ENCODE measurements around the gene NXNL1. TPM values are rescaled to one million over a fixed set of nuclear protein-coding genes. Genes with fewer than 3 reads are reported as not detected.
A peak's percentile ranks its signal among the peaks of the same experiment; 100 is the strongest.
"Not testable (repeated sequence)": the region's sequence is repeated elsewhere in the genome, so short reads cannot be mapped to it uniquely, and the experiment has no call there.

The NXNL1 gene
- total and polyA plus RNA-seq, 2 of the 8 experiments (the other 6 are each of a cell fraction or from before 2014, with no cell fraction given): not detected

DNA sequence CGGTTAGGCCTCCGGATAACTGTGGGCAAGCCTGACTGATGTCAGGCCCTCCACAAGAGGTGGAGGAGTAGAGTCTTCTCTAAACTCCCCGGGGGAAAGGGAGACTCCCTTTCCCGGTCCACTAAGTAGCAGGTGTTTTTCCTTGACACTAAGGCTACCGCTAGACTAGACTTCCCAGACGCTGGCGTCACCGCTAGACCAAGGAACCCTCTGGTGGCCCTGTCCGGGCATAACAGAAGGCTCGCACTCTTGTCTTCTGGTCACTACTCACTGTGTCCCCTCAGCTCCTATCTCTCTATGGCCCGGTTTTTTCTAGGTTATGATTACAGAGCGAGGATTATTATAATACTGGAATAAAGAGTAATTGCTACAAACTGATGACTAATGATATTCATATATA, 38.3 kb upstream of the NXNL1 start:
- not testable (repeated sequence) for FAIRE-seq; H3K79me1 ChIP-seq (ENCODE audit: low read depth, low read length); H3K4me1 ChIP-seq (replicated peaks in 1 of 4; ENCODE audit: control insufficient read depth in 3 of 4, insufficient read depth in 4 of 4, low read length in 3 of 4); H2BK15ac ChIP-seq (ENCODE audit: low read length); H2AK5ac ChIP-seq (ENCODE audit: low read depth, low read length); H4K5ac ChIP-seq (ENCODE audit: insufficient read length, low read depth, low read length); H3K4me3 ChIP-seq (ENCODE audit: extremely low read depth in 1 of 4, insufficient read depth in 2 of 4, low read depth in 3 of 4, low read length in 4 of 4); DNase-seq (ENCODE audit: low read depth in 1 of 2, low spot score in 2 of 2); H3K56ac ChIP-seq (replicated peaks; ENCODE audit: insufficient read length, low read depth, low read length); H3K9me3 ChIP-seq (ENCODE audit: insufficient read depth in 2 of 2, low read depth in 1 of 2, low read length in 1 of 2); H4K91ac ChIP-seq (replicated peaks; ENCODE audit: insufficient read length, low read length); H2BK20ac ChIP-seq (ENCODE audit: low read length); H2AFZ ChIP-seq (ENCODE audit: low read length); H3K18ac ChIP-seq (ENCODE audit: extremely low read depth, low read length); H4K8ac ChIP-seq (ENCODE audit: extremely low read depth, insufficient read depth, low read length); H3K27me3 ChIP-seq (replicated peaks in 1 of 4; ENCODE audit: control insufficient read depth in 3 of 4, extremely low read depth in 1 of 4, insufficient read depth in 3 of 4, low read length in 3 of 4); H3K79me2 ChIP-seq (ENCODE audit: control insufficient read depth in 1 of 2, insufficient read depth in 2 of 2, low read length in 2 of 2); H2BK120ac ChIP-seq (replicated peaks; ENCODE audit: low read depth, low read length); H4K20me1 ChIP-seq (replicated peaks in 1 of 2; ENCODE audit: control insufficient read depth in 1 of 2, insufficient read depth in 2 of 2, low read length in 2 of 2); H3K27ac ChIP-seq (ENCODE audit: low read depth, low read length); H3K14ac ChIP-seq (ENCODE audit: insufficient read length); H3K4ac ChIP-seq (replicated peaks; ENCODE audit: insufficient read length, low read depth, low read length); H3K4me2 ChIP-seq (ENCODE audit: insufficient read depth in 1 of 2, low read depth in 2 of 2, low read length in 2 of 2); H3K9ac ChIP-seq (replicated peaks in 1 of 4; ENCODE audit: extremely low read depth in 1 of 4, low read depth in 3 of 4, low read length in 3 of 4); H2BK12ac ChIP-seq (ENCODE audit: low read depth, low read length); H2BK5ac ChIP-seq (ENCODE audit: low read depth, low read length); H3K23ac ChIP-seq (ENCODE audit: insufficient read length); H3K36me3 ChIP-seq (ENCODE audit: control insufficient read depth in 2 of 4, insufficient read depth in 4 of 4, low read length in 3 of 4); H3K23me2 ChIP-seq (ENCODE audit: low read depth, low read length)
- WGBS, 2 experiments (ENCODE audit: extremely low coverage in 1 of 2, insufficient coverage in 1 of 2, insufficient read length in 1 of 2, insufficient replicate concordance in 2 of 2, low coverage in 1 of 2, low lambda C conversion rate in 2 of 2, missing lambda C conversion rate in 1 of 2): 84% methylated on average over 12 of the region's 12 CpGs; no CpG with 5 or more reads in 1 of the 2 experiments
- 0 out of 4 replicates have a peak, but pooled peaks of 1 of the 2 experiments have one; percentile 6 for TF ChIP-seq RAD21 (IDR thresholded peaks at IDR 0.05 in 1 of 2, conservative IDR thresholded peaks at IDR 0.05 in 1 of 2; ENCODE audit: low read depth in 2 of 2, low read length in 2 of 2)
- TF ChIP-seq, protein P1, sequence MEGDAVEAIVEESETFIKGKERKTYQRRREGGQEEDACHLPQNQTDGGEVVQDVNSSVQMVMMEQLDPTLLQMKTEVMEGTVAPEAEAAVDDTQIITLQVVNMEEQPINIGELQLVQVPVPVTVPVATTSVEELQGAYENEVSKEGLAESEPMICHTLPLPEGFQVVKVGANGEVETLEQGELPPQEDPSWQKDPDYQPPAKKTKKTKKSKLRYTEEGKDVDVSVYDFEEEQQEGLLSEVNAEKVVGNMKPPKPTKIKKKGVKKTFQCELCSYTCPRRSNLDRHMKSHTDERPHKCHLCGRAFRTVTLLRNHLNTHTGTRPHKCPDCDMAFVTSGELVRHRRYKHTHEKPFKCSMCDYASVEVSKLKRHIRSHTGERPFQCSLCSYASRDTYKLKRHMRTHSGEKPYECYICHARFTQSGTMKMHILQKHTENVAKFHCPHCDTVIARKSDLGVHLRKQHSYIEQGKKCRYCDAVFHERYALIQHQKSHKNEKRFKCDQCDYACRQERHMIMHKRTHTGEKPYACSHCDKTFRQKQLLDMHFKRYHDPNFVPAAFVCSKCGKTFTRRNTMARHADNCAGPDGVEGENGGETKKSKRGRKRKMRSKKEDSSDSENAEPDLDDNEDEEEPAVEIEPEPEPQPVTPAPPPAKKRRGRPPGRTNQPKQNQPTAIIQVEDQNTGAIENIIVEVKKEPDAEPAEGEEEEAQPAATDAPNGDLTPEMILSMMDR (IDR thresholded peaks at IDR 0.05; ENCODE audit: control extremely low read depth in 1 of 3, insufficient read depth in 1 of 3, low read depth in 1 of 3, low read length in 3 of 3): peak in 1 of 3 experiments; percentile 25; a peak in 1 of 4 replicates
- POLR2A ChIA-PET (ENCODE audit: partially characterized antibody): interaction anchor here (1.2 kb wide), 1 partner anchor 16 kb away, joined by 3 read pairs; no protein-coding TSS in a partner anchor
- CTCF ChIA-PET (ENCODE audit: partially characterized antibody): interaction anchor here (0.7 to 8.6 kb wide), 8 partner anchors 10 to 111 kb away, joined by 3 to 130 read pairs (median 9); partner anchors contain the start of genes CCDC194 and PGLS

Data from H1 (cell line).